GM19463 (cell line): Measurements from ENCODE around the gene TOGARAM2.

Experiments
- ATAC-seq: cut with Tn5 transposase; IDR thresholded peaks from one replicate; pipeline ENCODE4 v1.9.1; 2021; ENCODE audit warnings: mild to moderate bottlenecking, moderate library complexity; ENCODE audit not compliant: unreplicated experiment

The TOGARAM2 gene

DNA sequence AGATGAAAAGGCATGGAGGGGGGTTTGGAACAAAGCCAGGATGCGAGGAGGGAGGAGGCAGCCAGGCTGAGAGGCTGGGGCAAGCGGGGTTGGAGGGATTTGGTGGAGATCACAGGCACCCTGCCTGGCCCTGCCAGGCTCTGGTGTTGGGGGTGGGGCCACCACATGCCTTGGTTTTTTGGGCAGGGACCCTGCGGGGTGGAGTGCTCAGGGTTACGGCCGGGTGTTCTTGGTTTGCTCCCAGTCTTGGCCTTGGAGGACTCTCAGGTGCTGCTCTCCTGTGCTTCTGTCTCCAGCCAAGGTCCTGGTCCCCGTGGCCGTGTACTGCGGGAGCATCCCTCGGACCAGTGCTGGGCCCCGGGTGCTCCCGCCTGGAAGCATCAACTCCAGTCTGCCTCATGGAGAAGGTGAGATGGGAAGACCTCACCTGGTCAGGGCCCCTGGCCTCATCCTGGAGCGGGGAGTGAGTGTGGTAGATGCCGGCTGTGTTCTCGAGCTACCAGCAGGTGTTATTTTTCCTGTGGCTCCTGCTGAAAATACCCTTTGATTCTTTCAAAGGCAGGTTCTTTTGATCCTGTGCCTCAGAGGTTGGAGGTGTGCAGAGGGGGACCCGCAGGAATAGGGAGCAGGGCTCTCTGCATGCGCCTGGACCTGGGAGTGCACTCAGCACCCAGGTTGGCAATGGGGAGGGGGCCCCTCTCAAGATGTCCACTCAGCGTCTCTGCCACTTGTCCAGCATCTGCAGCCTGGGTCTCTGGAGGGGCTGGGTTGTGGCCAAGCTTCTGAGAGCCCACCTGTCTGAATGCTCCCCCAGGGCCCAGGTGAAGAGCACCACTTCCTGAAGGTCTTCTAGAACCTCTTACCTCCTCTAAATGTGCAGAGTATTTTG, 17.0 kb downstream of the TOGARAM2 start:
- ATAC-seq = no peak

DNA sequence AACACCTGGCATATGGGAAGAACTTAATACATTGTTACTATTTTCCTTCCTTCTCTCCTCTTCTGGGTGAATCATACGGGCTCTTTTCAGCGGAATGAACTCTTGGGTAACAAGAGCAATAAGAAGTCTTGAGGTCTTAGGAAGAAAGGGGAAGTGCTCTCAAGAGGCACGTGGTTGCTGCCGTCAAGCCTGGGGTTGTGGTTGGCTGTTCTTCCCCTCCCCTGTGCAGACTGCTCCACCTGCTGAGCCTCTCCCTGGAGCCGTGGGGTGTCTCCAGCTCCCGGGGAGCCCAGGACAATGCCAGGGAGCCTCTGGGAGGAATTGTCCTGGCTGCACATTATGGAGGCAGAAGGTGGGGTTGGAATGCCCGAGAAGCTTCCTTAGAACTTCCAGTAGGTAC, 19.4 kb downstream of the TOGARAM2 start:
- peak; percentile 98 for ATAC-seq

DNA sequence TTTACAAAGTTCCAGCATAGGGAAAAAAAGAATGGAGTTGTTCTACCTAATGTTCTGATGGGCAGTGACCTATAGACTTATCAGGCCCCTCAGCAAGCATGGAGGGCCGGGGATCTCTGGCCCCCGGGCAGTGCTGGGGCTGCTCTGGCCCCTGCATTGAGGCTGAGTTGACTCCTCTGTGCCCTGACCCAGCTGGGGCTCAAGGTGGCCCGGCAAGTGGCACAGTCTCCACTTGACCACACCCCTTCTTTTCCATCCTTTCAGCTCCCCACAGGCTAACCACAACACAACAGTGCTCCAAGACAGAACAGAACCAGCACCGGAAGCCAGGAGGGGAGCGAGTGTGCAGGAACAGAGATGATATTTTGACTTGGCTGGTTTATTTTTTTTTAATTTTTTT, 19.9 kb downstream of the TOGARAM2 start:
- ATAC-seq = no peak

- no peak for ATAC-seq
These were observed 20.7 kb downstream of the TOGARAM2 start for GRCh38 chr2:29001806-29002205.

- no peak for ATAC-seq
These were observed 23.7 kb downstream of the TOGARAM2 start for GRCh38 chr2:29004755-29005154.

- no peak for ATAC-seq
These were observed 24.2 kb downstream of the TOGARAM2 start for GRCh38 chr2:29005331-29005730.

DNA sequence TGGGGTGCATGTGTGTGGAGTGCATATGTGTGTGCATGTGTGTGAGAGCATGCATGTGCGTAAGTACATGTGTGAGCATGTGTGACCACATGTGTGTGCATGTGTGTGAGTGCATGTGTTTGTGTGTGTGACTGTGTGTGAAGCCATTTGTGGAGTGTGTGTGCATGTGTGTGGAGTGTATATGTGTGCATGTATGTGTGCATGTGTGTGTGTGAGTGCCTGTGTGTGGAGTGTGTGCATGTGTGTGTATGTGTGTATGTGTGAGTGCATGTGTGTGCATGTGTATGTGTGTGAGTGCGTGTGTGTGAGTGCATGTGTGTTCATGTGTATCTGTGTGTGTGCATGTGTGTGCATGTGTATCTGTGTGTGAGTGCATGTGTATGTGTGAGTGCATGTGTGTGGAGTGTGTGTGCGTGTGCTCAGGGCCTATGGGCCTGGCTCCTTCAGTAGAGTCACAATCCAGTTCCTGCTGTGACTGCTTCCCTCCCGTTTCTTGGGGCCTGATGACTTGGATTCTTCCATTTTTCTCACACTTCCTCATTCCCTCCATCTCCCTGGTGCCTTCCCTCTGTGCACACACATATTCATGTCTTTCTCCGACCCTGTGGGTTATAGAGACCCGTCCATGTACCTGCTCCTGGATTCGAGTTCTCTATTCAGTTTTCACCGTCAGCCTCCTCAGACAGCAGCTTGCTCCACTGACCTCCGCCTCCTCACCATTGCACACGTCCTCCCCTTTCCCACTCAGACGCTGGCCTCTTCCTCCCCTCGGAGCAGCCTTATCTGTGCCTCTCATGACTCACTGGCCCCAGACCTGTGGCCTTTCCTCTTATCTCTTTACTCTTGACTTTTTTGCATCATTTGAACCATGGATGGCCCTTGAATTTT, 25.2 kb downstream of the TOGARAM2 start:
- ATAC-seq = no peak

GRCh38 chr2:29006980-29007301, 25.8 kb downstream of the TOGARAM2 start:
- ATAC-seq = no peak

- ATAC-seq = no peak
These were observed 28.2 kb downstream of the TOGARAM2 start for GRCh38 chr2:29009270-29009669.

- no peak for ATAC-seq
These were observed 28.9 kb downstream of the TOGARAM2 start for GRCh38 chr2:29009711-29010677.

DNA sequence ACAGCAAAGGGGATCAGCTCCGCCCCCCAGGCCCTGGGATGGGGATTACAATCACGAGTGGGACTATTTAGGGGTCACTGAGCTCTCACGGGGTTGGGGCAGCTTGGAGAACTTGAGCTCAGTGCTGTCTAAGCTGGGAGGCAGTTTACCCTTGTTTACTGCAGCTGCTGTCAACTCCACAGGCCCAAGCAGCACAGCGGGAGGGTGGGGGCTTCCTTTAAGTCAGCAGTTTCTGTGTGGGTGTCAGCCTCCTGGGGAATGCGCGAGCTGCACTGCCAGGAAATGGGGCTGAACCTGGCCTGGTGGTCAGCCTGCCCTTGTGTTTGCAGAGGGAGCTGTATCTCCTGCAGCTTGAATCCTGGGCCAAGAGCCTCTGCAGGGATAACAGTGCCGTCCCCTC, 29.8 kb downstream of the TOGARAM2 start:
- ATAC-seq = no peak

DNA sequence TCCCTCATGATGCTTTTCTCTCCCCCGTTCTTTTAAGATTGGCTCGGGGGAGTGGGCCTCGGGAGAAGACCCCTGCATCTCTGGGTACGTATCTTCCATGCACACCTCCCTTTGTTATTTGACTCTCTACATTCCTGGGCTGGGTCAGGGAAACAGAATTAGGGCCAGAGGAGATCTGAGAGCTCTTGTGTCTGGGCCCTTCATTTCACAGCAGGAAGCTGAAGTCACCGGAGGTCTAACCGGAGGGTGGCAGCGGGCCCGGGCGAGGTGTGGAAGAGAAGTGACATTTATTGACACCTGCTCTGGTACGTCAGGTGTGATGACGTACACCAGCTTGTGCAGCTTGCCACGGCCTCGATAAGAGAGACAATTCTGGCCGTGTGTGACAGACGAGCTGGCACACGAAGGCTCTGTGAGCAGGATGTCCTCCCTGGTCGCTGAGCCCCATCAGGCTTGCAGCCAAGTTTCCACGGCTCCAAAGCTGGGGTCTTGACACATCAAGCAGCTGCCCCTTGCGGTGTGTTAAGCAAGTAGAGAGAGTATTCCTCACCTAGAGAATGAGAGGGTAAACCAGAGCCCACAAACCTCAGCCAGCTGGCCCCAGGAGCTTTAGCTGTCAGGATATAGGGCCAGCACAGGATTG, 30.4 kb downstream of the TOGARAM2 start:
- ATAC-seq = no peak

GRCh38 chr2:29012211-29012681, 31.1 kb downstream of the TOGARAM2 start:
- ATAC-seq = no peak

DNA sequence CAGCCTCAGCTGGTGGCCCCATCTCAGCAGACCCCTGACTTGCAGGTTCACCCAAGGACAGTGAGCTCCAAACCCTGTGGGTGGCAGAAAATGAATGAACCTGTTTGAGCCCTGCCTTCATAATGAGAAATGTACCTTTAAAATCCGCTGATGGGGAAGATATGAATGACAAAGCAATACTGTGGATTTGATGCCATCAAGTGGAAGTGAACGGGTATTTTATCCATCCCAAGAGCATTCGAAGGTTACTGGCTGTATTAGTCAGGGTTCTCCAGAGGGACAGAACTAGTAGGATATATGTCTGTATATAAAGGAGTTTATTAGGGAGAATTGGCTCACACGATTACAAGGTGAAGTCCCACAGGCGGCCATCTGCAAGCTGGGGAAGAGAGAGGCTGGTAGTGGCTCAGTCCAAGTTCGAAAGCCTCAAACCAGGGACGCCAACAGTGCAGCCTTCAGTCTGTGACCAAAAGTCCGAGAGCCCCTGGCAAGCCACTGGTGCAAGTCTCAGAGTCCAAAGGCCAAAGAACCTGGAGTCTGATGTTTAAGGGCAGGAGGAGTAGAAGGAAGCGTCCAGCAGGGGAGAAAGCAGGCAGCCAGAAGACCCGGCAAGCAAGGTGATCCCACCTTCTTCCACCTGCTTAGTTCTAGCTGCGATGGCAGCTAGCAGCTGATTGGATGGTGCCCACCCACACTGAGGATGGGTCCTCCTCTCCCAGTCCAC, 32.1 kb downstream of the TOGARAM2 start:
- ATAC-seq = no peak

- no peak for ATAC-seq
These were observed 33.2 kb downstream of the TOGARAM2 start for GRCh38 chr2:29014331-29014730.

DNA sequence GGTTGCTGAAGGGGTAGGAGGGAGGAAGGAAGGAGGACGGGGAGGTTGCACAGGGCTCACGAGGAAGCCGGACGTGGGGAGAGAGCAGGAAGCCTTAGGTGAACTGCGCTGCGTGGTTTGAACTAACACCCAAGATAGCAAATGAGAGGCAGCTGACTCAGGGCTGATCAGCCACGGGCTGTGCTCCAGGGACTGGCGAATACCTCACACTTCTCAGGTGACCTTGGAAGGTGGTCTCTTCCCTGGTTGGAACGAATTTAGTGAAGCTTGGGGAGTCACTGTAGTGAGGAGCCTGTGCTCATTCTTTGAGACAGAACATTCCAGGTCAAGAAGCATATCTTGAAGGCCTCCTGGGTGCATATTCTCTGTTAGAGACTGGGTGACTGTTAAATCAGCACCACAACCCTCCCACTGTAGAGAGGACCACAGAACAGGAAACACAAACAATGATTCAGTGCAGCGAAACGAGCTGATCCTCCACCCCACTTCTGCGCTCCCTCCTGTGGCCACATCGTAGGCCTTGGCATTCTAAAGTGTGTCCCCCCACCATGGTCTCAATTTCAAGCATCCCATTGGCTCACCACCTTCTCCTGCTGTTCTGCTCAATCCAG, 33.8 kb downstream of the TOGARAM2 start:
- ATAC-seq = no peak

GRCh38 chr2:29015701-29016470, 34.8 kb downstream of the TOGARAM2 start:
- no peak for ATAC-seq

GRCh38 chr2:29016504-29016903, 35.4 kb downstream of the TOGARAM2 start:
- ATAC-seq = no peak
